Measurements from ENCODE around the gene AP5Z1.

- TF ChIP-seq POLR2A (IDR thresholded peaks at IDR 0.05) (no peak), CTCF (IDR thresholded peaks at IDR 0.05) (peak; percentile 59 to 86 (median 74))
Measured at GRCh38 chr7:4830176-4830575, 54.8 kb downstream of the AP5Z1 start.

All from heart left ventricle (tissue), 13 donors.